ENCODE results near the gene PPIE.

GRCh38 chr1:39727932-39728317 is 10.8 kb upstream of the PPIE start:
- no peak for TF ChIP-seq MAZ (IDR thresholded peaks at IDR 0.05; ENCODE audit: borderline replicate concordance, low read depth, low read length)
- no peak for TF ChIP-seq POLR2A (IDR thresholded peaks at IDR 0.05; ENCODE audit: low read depth, low read length)
- no peak for TF ChIP-seq RAD21 (IDR thresholded peaks at IDR 0.05; ENCODE audit: low read length)
- TF ChIP-seq, protein P1, sequence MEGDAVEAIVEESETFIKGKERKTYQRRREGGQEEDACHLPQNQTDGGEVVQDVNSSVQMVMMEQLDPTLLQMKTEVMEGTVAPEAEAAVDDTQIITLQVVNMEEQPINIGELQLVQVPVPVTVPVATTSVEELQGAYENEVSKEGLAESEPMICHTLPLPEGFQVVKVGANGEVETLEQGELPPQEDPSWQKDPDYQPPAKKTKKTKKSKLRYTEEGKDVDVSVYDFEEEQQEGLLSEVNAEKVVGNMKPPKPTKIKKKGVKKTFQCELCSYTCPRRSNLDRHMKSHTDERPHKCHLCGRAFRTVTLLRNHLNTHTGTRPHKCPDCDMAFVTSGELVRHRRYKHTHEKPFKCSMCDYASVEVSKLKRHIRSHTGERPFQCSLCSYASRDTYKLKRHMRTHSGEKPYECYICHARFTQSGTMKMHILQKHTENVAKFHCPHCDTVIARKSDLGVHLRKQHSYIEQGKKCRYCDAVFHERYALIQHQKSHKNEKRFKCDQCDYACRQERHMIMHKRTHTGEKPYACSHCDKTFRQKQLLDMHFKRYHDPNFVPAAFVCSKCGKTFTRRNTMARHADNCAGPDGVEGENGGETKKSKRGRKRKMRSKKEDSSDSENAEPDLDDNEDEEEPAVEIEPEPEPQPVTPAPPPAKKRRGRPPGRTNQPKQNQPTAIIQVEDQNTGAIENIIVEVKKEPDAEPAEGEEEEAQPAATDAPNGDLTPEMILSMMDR (conservative IDR thresholded peaks at IDR 0.05; ENCODE audit: low read depth, low read length), result no peak
- no peak for TF ChIP-seq CHD1 (IDR thresholded peaks at IDR 0.05; ENCODE audit: low read depth, low read length)
- TF ChIP-seq BHLHE40 (IDR thresholded peaks at IDR 0.05; ENCODE audit: low read depth, low read length), result no peak
- TF ChIP-seq MXI1 (IDR thresholded peaks at IDR 0.05; ENCODE audit: borderline replicate concordance, low read depth, low read length), result no peak
- no peak for TF ChIP-seq SMC3 (IDR thresholded peaks at IDR 0.05; ENCODE audit: low read depth, low read length)
- TF ChIP-seq ELK1 (IDR thresholded peaks at IDR 0.05; ENCODE audit: borderline replicate concordance, low read depth, low read length), result no peak
- TF ChIP-seq RCOR1 (IDR thresholded peaks at IDR 0.05; ENCODE audit: insufficient replicate concordance, low read length), result no peak
- TF ChIP-seq CEBPB (IDR thresholded peaks at IDR 0.05; ENCODE audit: low read depth, low read length), result no peak

Measured in IMR-90 (cell line).